HepG2 (cell line): Measurements from ENCODE around the gene ESR1. TPM values are rescaled to one million over a fixed set of nuclear protein-coding genes. Genes with fewer than 3 reads are reported as not detected.

Source experiments
- CCDC6 ChIP-seq: sonication (generic); formaldehyde crosslinking; IDR thresholded peaks from 2 replicates; pipeline ENCODE4 v1.8.1; 2022; ENCODE audit warnings: mild to moderate bottlenecking, missing genetic modification reagents, moderate library complexity
- HNRNPL ChIP-seq: fragments of 200-400 bp; formaldehyde crosslinking; IDR thresholded peaks from 2 replicates; pipeline ENCODE4 v1.6.1; 2017; ENCODE audit warnings: mild to moderate bottlenecking, low read depth, low read length
- HOXA9 ChIP-seq: sonication (generic); formaldehyde crosslinking; IDR thresholded peaks from 2 replicates; pipeline ENCODE4 v1.8.1; 2022; ENCODE audit warnings: missing genetic modification reagents, mild to moderate bottlenecking, moderate library complexity, borderline replicate concordance
- IRF2 ChIP-seq: IDR thresholded peaks from 2 replicates; pipeline ENCODE4 v1.6.1; 2018; ENCODE audit warnings: missing genetic modification reagents, missing compliant biosample characterization
- MTF1 ChIP-seq: sonication (generic); formaldehyde crosslinking; IDR thresholded peaks from 2 replicates; pipeline ENCODE4 v1.5.0; 2020; ENCODE audit warnings: missing genetic modification reagents
- PRDM10 ChIP-seq: sonication (generic); formaldehyde crosslinking; IDR thresholded peaks from 2 replicates; pipeline ENCODE4 v1.4.0; 2020; ENCODE audit warnings: low read depth, missing genetic modification reagents
- SMAD3 ChIP-seq: sonication (generic); formaldehyde crosslinking; IDR thresholded peaks from 2 replicates; pipeline ENCODE4 v1.4.0; 2020; ENCODE audit warnings: missing genetic modification reagents
- SOX6 ChIP-seq, 2 experiments: fragments of 450-650 bp in 1 of 2; sonication (generic) in 1 of 2; formaldehyde crosslinking in 1 of 2; IDR thresholded peaks; 2 replicates each; pipeline versions ENCODE4 v1.4.0 to v1.6.1; 2017 to 2020; ENCODE audit warnings: antibody characterized with exemption in 1 of 2, mild to moderate bottlenecking in 1 of 2, missing genetic modification reagents in 1 of 2
- SRY ChIP-seq: sonication (generic); formaldehyde crosslinking; IDR thresholded peaks from 2 replicates; pipeline ENCODE4 v1.8.0; 2022; ENCODE audit warnings: mild to moderate bottlenecking, missing genetic modification reagents
- ZNF225 ChIP-seq: sonication (generic); formaldehyde crosslinking; IDR thresholded peaks from 2 replicates; pipeline ENCODE4 v1.4.0; 2020; ENCODE audit warnings: mild to moderate bottlenecking, missing genetic modification reagents
- ZNF317 ChIP-seq: sonication (generic); formaldehyde crosslinking; IDR thresholded peaks from 2 replicates; pipeline ENCODE4 v1.5.0; 2020; ENCODE audit warnings: mild to moderate bottlenecking, missing genetic modification reagents
- ZNF441 ChIP-seq: sonication (generic); formaldehyde crosslinking; IDR thresholded peaks from 2 replicates; pipeline ENCODE4 v1.7.0; 2021; ENCODE audit warnings: missing genetic modification reagents, borderline replicate concordance
- ZNF703 ChIP-seq: sonication (generic); formaldehyde crosslinking; IDR thresholded peaks from 2 replicates; pipeline ENCODE4 v1.5.1; 2020; ENCODE audit warnings: missing genetic modification reagents, mild to moderate bottlenecking, moderate library complexity, borderline replicate concordance
- ZNF749 ChIP-seq: sonication (generic); formaldehyde crosslinking; IDR thresholded peaks from 2 replicates; pipeline ENCODE4 v1.8.0; 2022; ENCODE audit warnings: mild to moderate bottlenecking, missing genetic modification reagents, moderate library complexity, borderline replicate concordance
- ZNF780A ChIP-seq: sonication (generic); formaldehyde crosslinking; IDR thresholded peaks from 2 replicates; pipeline ENCODE4 v1.8.0; 2022; ENCODE audit warnings: mild to moderate bottlenecking, missing genetic modification reagents, moderate library complexity
- polyA plus RNA-seq, 8 experiments: library from polyadenylated mRNA; depleted of rRNA in 3 of 8; stranded (reverse) in 7 of 8; unstranded in 1 of 8; fragments of >200 nt; fragmentation: Illumina TruSeq in 4 of 8; extraction: Trizol in 4 of 8; gene quantifications; 2 replicates each; pipeline versions ENCODE4 v1.2.1 to v1.2.3, GENCODE V29; 2011 to 2016; ENCODE audit warnings: low read depth in 4 of 8, missing spikeins in 1 of 8, mixed read lengths in 1 of 8; ENCODE audit not compliant: insufficient read depth in 1 of 8
- total RNA-seq, 5 experiments: library from RNA; depleted of rRNA; stranded (reverse); fragments of >200 nt; fragmentation: Illumina TruSeq; extraction: Trizol; gene quantifications; 2 replicates each; pipeline ENCODE4 v1.2.3, GENCODE V29; 2016; ENCODE audit warnings: low read depth in 1 of 5
- TF ChIP-seq, protein P1 (sequence below), 2 experiments: sonication (generic) in 1 of 2; formaldehyde crosslinking in 1 of 2; IDR thresholded peaks; 2 replicates each; pipeline versions ENCODE4 v1.4.0 to v1.6.1; 2016 to 2020; ENCODE audit warnings: borderline replicate concordance in 1 of 2, low read depth in 1 of 2, mild to moderate bottlenecking in 1 of 2, missing genetic modification reagents in 1 of 2

ESR1 gene
- total and polyA plus RNA-seq, 2 of the 13 experiments (the other 11 are each of a cell fraction or from before 2014, with no cell fraction given): not detected

GRCh38 chr6:152136449-152136825 lies 329.0 kb downstream of the ESR1 start (continued):
- TF ChIP-seq ZNF441 (CRISPR knock-in tag) (0 out of 2 replicates have a peak, but pooled peaks have one; percentile 24), ZNF317 (CRISPR knock-in tag) (no peak), SRY (CRISPR knock-in tag) (0 out of 2 replicates have a peak, but pooled peaks have one; percentile 23), SMAD3 (CRISPR knock-in tag) (peak; percentile 9; the same call in 1 of the 2 replicates), CCDC6 (CRISPR knock-in tag) (0 out of 2 replicates have a peak, but pooled peaks have one; percentile 15), ZNF703 (CRISPR knock-in tag) (0 out of 2 replicates have a peak, but pooled peaks have one; percentile 6), HOXA9 (CRISPR knock-in tag) (0 out of 2 replicates have a peak, but pooled peaks have one; percentile 29), HNRNPL (0 out of 2 replicates have a peak, but pooled peaks have one; percentile 40), ZNF780A (CRISPR knock-in tag) (peak; percentile 36; the same call in 1 of the 2 replicates), PRDM10 (peak; percentile 8; the same call in 1 of the 2 replicates), IRF2 (CRISPR knock-in tag) (0 out of 2 replicates have a peak, but pooled peaks have one; percentile 9), ZNF749 (CRISPR knock-in tag) (0 out of 2 replicates have a peak, but pooled peaks have one; percentile 38), ZNF225 (CRISPR knock-in tag) (no peak), MTF1 (CRISPR knock-in tag) (no peak), SOX6 (IDR thresholded peaks at IDR 0.05) (no peak), SOX6 (CRISPR knock-in tag; IDR thresholded peaks at IDR 0.05) (0 out of 2 replicates have a peak, but pooled peaks have one; percentile 42)
- TF ChIP-seq, protein P1, sequence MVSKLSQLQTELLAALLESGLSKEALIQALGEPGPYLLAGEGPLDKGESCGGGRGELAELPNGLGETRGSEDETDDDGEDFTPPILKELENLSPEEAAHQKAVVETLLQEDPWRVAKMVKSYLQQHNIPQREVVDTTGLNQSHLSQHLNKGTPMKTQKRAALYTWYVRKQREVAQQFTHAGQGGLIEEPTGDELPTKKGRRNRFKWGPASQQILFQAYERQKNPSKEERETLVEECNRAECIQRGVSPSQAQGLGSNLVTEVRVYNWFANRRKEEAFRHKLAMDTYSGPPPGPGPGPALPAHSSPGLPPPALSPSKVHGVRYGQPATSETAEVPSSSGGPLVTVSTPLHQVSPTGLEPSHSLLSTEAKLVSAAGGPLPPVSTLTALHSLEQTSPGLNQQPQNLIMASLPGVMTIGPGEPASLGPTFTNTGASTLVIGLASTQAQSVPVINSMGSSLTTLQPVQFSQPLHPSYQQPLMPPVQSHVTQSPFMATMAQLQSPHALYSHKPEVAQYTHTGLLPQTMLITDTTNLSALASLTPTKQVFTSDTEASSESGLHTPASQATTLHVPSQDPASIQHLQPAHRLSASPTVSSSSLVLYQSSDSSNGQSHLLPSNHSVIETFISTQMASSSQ (IDR thresholded peaks at IDR 0.05; ENCODE audit: low read depth): no peak
- TF ChIP-seq, protein P1 (CRISPR knock-in tag; IDR thresholded peaks at IDR 0.05; ENCODE audit: borderline replicate concordance): 0 out of 2 replicates have a peak, but pooled peaks have one; percentile 1
- TF ChIP-seq, all 625 proteins: peak for 23
